ENCODE results near the gene ACTR2. TPM values are rescaled to one million over a fixed set of nuclear protein-coding genes. Genes with fewer than 3 reads are reported as not detected.

The ACTR2 gene
- total RNA-seq, 1 experiment from 2014 or later, result 160 TPM

GRCh38 chr2:65231121-65231520 is 3.5 kb downstream of the ACTR2 start (continued):
- TF ChIP-seq ARID4B (CRISPR knock-in tag; IDR thresholded peaks at IDR 0.05; ENCODE audit: borderline replicate concordance), result no peak

GRCh38 chr2:65231892-65232477 is 4.4 kb downstream of the ACTR2 start:
- H3K4me3 Mint-ChIP-seq, result no peak overlapping the region
- 0 out of 2 replicates have a peak, but pooled peaks cover 2% of the 10 kb centered on the region for H3K36me3 Mint-ChIP-seq
- ChIA-PET CTCF (interaction anchor here (0.6 kb wide), 1 partner anchor 25 kb away, joined by 3 read pairs; no protein-coding TSS in a partner anchor), POLR2A (no interaction called here)
- no peak for DNase-seq (ENCODE audit: low spot score)
- TF ChIP-seq HMGXB4 (CRISPR knock-in tag; IDR thresholded peaks at IDR 0.05), result no peak
- no peak for TF ChIP-seq TEAD4 (CRISPR knock-in tag; IDR thresholded peaks at IDR 0.05)
- TF ChIP-seq ZNF396 (CRISPR knock-in tag; IDR thresholded peaks at IDR 0.05; ENCODE audit: borderline replicate concordance), result no peak
- TF ChIP-seq FOXK1 (CRISPR knock-in tag; IDR thresholded peaks at IDR 0.05), result no peak
- no peak for TF ChIP-seq OVOL2 (CRISPR knock-in tag; IDR thresholded peaks at IDR 0.05; ENCODE audit: borderline replicate concordance)
- no peak for TF ChIP-seq GABPB1 (CRISPR knock-in tag; IDR thresholded peaks at IDR 0.05)
- TF ChIP-seq JUN (CRISPR knock-in tag; IDR thresholded peaks at IDR 0.05), result no peak
- H3K9me3 Mint-ChIP-seq, result no peaks in the 10 kb centered on the region
- H3K4me1 Mint-ChIP-seq, result peaks cover 6% of the 10 kb centered on the region
- no peak for ATAC-seq
- H3K27ac Mint-ChIP-seq, result no peak overlapping the region; the same call in 1 of the 2 replicates
- no peaks in the 10 kb centered on the region; the same call in 1 of the 2 replicates for H3K27me3 Mint-ChIP-seq (ENCODE audit: low read depth)

- H3K27ac Mint-ChIP-seq, result no peak overlapping the region
- H3K27me3 Mint-ChIP-seq (ENCODE audit: low read depth), result no peaks in the 10 kb centered on the region
- H3K36me3 Mint-ChIP-seq, result 0 out of 2 replicates have a peak, but pooled peaks cover 2% of the 10 kb centered on the region
- H3K4me1 Mint-ChIP-seq, result peaks cover 5% of the 10 kb centered on the region
- no peaks in the 10 kb centered on the region for H3K9me3 Mint-ChIP-seq
- DNase-seq (ENCODE audit: low spot score) (no peak), ATAC-seq (no peak)
- no peak overlapping the region for H3K4me3 Mint-ChIP-seq
- POLR2A ChIA-PET, result no interaction called here
- CTCF ChIA-PET, result no interaction called here
- TF ChIP-seq STAT6 (CRISPR knock-in tag; conservative IDR thresholded peaks at IDR 0.05; ENCODE audit: low read depth) (no peak), ZNF396 (CRISPR knock-in tag; IDR thresholded peaks at IDR 0.05; ENCODE audit: borderline replicate concordance) (no peak), JUN (CRISPR knock-in tag; IDR thresholded peaks at IDR 0.05) (no peak), TP53 (CRISPR knock-in tag; IDR thresholded peaks at IDR 0.05) (no peak), SOX15 (CRISPR knock-in tag; IDR thresholded peaks at IDR 0.05) (no peak), ZNF425 (CRISPR knock-in tag; conservative IDR thresholded peaks at IDR 0.05) (no peak), ATF1 (CRISPR knock-in tag; IDR thresholded peaks at IDR 0.05) (no peak), IRF1 (CRISPR knock-in tag; IDR thresholded peaks at IDR 0.05) (no peak), HMGA2 (CRISPR knock-in tag; IDR thresholded peaks at IDR 0.05) (no peak), ELF4 (CRISPR knock-in tag; IDR thresholded peaks at IDR 0.05; ENCODE audit: low read depth) (no peak), USF2 (CRISPR knock-in tag; IDR thresholded peaks at IDR 0.05) (no peak), ZNF121 (CRISPR knock-in tag; IDR thresholded peaks at IDR 0.05) (no peak), SMAD4 (CRISPR knock-in tag; IDR thresholded peaks at IDR 0.05) (no peak), ETV6 (CRISPR knock-in tag; IDR thresholded peaks at IDR 0.05) (no peak), GRHL2 (CRISPR knock-in tag; IDR thresholded peaks at IDR 0.05; ENCODE audit: insufficient replicate concordance, severe bottlenecking) (no peak)
These were observed 5.0 kb downstream of the ACTR2 start for GRCh38 chr2:65232636-65233035.

Measured in WTC11 (cell line).